Activated naive CD4-positive, alpha-beta T cell treated with anti-CD3 and anti-CD28 coated beads for 36 hours (primary cell): ENCODE measurements around the gene CDPF1. TPM values are rescaled to one million over a fixed set of nuclear protein-coding genes. Genes with fewer than 3 reads are reported as not detected.

Experiments used
- CTCF ChIA-PET: fragments of 350-600 bp; sonication (Branson Sonifier 250); formaldehyde crosslinking; loops from one replicate; lab custom pipeline; 2021; ENCODE audit warnings: antibody characterized with exemption; lab: Charles Lee
- DNase-seq: peaks from one replicate; pipeline ENCODE4 v3.0.0-alpha.2; 2020
- H3K27ac Mint-ChIP-seq: one replicate; pipeline ENCODE4 v1.8.0; 2021; ENCODE audit warnings: mild to moderate bottlenecking, mixed read lengths
- H3K27me3 Mint-ChIP-seq: one replicate; pipeline ENCODE4 v1.8.0; 2021; ENCODE audit warnings: low read depth, mixed read lengths
- H3K36me3 Mint-ChIP-seq: one replicate; pipeline ENCODE4 v1.8.0; 2021; ENCODE audit warnings: low read depth, mixed read lengths
- H3K4me1 Mint-ChIP-seq: one replicate; pipeline ENCODE4 v1.8.0; 2021; ENCODE audit warnings: low read depth, mixed read lengths
- H3K4me3 Mint-ChIP-seq: one replicate; pipeline ENCODE4 v1.8.0; 2021; ENCODE audit warnings: mild to moderate bottlenecking, moderate library complexity, mixed read lengths
- H3K9me3 Mint-ChIP-seq: one replicate; pipeline ENCODE4 v1.8.0; 2021; ENCODE audit warnings: mixed read lengths
- intact Hi-C: fragments of 100-400 bp; cut with micrococcal nuclease; formaldehyde crosslinking; loops from one replicate; pipeline ENCODE4 v1.15.1; 2023
- total RNA-seq, 2 experiments: library from RNA; stranded (reverse); gene quantifications; one replicate each; pipeline ENCODE4 v1.2.3, GENCODE V29; 2021

CDPF1 gene
- total RNA-seq, 2 experiments from 2014 or later, result 6.9 to 8.0 TPM

- DNase-seq, result no peak
- Mint-ChIP-seq H3K4me1 (peaks cover 5% of the 10 kb centered on the region), H3K27me3 (no peaks in the 10 kb centered on the region), H3K27ac (no peak overlapping the region), H3K9me3 (peaks cover 1% of the 10 kb centered on the region), H3K4me3 (no peak overlapping the region), H3K36me3 (no peaks in the 10 kb centered on the region)
- intact Hi-C loops, result no loop called here
- CTCF ChIA-PET, result no interaction called here
Measured at GRCh38 chr22:46290121-46290842, 40.2 kb upstream of the CDPF1 start.

- H3K4me3 Mint-ChIP-seq, result no peak overlapping the region
- H3K9me3 Mint-ChIP-seq, result peaks cover 1% of the 10 kb centered on the region
- H3K36me3 Mint-ChIP-seq, result no peaks in the 10 kb centered on the region
- CTCF ChIA-PET, result no interaction called here
- H3K27ac Mint-ChIP-seq, result no peak overlapping the region
- H3K4me1 Mint-ChIP-seq, result peaks cover 2% of the 10 kb centered on the region
- intact Hi-C loops, result no loop called here
- H3K27me3 Mint-ChIP-seq, result no peaks in the 10 kb centered on the region
- DNase-seq, result no peak
Measured at GRCh38 chr22:46289244-46289891, 39.3 kb upstream of the CDPF1 start.

DNA sequence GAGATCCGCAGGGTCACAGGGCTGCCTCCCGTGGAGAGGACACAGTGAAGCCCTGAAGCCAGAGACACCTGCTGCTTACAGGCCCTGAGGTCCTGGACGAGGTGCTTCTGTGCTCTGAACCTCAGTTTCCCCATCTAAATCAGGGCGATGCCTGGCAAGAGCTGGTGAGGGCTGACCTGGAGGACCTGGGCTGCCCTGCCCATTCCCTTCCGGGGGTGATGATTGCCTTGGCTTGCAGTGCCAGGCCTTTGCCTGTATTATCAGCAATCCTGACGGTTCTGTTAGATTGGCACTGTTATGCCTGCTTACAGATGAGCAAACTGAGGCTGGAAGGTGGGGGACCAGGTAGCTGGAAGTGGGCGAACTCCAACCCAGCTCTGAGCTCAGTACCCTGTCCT, 38.8 kb upstream of the CDPF1 start:
- DNase-seq, result no peak
- Mint-ChIP-seq H3K27me3 (no peaks in the 10 kb centered on the region), H3K4me3 (no peak overlapping the region), H3K4me1 (peaks cover 2% of the 10 kb centered on the region), H3K36me3 (no peaks in the 10 kb centered on the region), H3K9me3 (peaks cover 1% of the 10 kb centered on the region), H3K27ac (no peak overlapping the region)
- intact Hi-C loops, result no loop called here
- CTCF ChIA-PET, result interaction anchor here (1.1 kb wide), 1 partner anchor 166 kb away, joined by 4 read pairs; no protein-coding TSS in a partner anchor

DNA sequence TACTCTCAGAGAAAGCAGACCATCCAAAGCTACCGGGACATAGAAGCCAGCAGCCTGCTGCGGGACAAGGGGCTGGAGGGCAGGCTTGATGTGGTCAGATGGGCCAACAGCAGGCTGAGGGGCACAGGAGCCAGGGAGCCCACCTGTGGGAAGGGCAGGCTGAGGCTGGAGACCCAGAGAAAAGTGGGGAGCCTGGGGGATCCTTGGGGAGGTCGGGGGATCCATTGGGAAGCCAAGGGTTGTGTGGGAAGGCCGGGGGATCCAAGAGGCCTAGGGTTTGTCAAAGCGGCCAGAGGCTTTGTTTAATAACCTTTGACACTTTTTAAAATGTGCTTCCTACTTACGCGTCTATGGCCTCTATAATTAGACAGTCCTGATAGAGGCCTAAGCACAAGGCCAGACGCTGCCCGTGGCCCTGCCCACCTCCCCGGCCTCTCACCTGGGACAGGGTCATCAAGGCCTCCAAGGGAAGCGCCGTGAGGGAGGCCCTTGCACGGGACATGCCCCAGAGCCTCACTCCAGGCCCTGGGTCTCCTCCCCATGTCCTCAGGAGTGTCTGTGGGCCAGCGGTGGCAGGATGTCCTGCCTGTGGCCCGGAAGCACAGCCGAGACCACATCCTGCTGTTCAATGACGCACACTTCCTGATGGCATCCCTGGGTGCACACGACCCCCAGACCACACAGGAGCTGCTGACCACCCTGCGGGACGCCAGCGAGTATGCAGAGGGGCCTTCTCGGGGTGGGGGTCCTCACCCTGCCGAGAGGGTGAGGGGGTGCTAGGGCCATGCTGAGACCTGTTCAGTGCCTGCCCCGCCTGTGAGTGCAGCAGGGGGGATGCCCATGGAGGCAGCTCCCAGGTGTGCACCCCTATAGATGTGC, 38.0 kb upstream of the CDPF1 start:
- DNase-seq, result no peak
- Mint-ChIP-seq H3K9me3 (peaks cover 1% of the 10 kb centered on the region), H3K36me3 (no peaks in the 10 kb centered on the region), H3K27me3 (no peaks in the 10 kb centered on the region), H3K4me1 (no peaks in the 10 kb centered on the region), H3K27ac (no peak overlapping the region), H3K4me3 (no peak overlapping the region)
- CTCF ChIA-PET, result interaction anchor here (1.1 kb wide), 1 partner anchor 166 kb away, joined by 4 read pairs; no protein-coding TSS in a partner anchor
- intact Hi-C loops, result no loop called here

- DNase-seq, result no peak
- Mint-ChIP-seq H3K4me1 (no peaks in the 10 kb centered on the region), H3K9me3 (peaks cover under 1% of the 10 kb centered on the region), H3K36me3 (no peaks in the 10 kb centered on the region), H3K27ac (no peak overlapping the region), H3K27me3 (no peaks in the 10 kb centered on the region), H3K4me3 (no peak overlapping the region)
- CTCF ChIA-PET, result interaction anchor here (1.1 kb wide), 1 partner anchor 165 kb away, joined by 4 read pairs; no protein-coding TSS in a partner anchor
- intact Hi-C loops, result no loop called here
Measured at GRCh38 chr22:46286941-46287872, 37.1 kb upstream of the CDPF1 start.

DNA sequence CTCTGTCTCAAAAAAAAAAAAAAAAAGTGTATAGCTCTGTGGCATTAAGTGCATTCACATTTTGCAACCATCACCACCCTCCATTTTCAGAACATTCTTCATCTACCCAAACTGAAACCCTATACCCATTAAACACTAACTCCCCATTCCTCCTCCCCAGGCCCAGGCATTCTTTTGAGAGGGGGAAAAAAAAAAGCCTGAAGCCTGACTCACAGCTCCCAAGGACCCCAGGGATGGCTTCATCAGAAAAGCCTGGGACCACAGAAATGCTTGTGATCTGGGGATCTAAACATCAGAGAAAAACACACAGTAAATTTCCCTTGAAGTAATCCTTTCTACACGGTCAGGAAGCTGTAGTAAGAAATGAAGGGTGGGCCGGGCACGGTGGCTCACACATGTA, 35.9 kb upstream of the CDPF1 start:
- Mint-ChIP-seq H3K9me3 (no peaks in the 10 kb centered on the region), H3K27ac (no peak overlapping the region), H3K36me3 (no peaks in the 10 kb centered on the region)

DNA sequence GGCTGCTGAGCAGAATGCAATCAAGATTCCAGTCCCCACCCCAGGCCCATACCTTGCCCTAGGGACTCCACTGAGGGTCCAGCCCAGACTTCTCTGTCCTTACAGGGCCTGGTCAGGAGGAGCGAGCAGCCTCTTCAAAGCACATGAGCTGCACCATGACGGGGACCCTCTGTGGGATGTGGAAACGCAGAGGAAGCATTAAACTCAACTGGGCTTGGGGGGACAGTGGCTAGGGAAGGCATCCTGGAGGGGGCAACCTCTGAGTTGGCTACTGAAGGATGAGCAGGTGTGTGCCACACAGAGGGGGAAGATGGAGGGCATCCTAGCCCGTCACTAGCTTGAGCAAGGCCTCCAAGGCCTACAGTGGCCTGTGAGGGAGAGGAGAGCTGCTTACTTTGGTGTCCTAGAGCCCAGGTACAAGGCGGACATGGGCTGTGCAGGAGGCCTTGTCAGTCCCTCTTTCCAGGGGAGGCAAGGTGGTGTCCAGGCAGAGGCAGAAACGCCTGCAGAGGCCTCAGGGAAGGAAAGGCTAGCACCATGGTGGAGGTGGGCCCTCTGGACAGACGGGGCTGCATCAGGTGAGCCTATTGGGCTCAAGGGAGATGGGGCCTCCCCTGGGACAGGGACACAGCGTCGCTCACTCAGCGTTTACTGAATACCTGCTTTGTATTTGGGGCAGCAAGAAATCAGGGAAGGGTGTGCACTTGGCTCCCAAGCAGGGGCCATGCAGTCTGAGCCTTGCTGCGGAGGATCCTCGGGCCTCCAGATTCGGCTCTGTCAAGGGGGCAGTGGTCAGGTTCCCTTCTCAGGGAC, 32.0 kb upstream of the CDPF1 start:
- H3K27ac Mint-ChIP-seq, result no peak overlapping the region
- no peaks in the 10 kb centered on the region for H3K4me1 Mint-ChIP-seq
- no peaks in the 10 kb centered on the region for H3K9me3 Mint-ChIP-seq
- H3K36me3 Mint-ChIP-seq, result no peaks in the 10 kb centered on the region
- no peaks in the 10 kb centered on the region for H3K27me3 Mint-ChIP-seq
- intact Hi-C loops, result no loop called here
- DNase-seq, result no peak
- CTCF ChIA-PET, result no interaction called here
- no peak overlapping the region for H3K4me3 Mint-ChIP-seq

More for the DNA sequence above, 35.9 kb upstream of the CDPF1 start:
- CTCF ChIA-PET, result no interaction called here
- no peaks in the 10 kb centered on the region for H3K27me3 Mint-ChIP-seq
- DNase-seq, result no peak
- H3K4me3 Mint-ChIP-seq, result no peak overlapping the region
- no peaks in the 10 kb centered on the region for H3K4me1 Mint-ChIP-seq
- intact Hi-C loops, result no loop called here

DNA sequence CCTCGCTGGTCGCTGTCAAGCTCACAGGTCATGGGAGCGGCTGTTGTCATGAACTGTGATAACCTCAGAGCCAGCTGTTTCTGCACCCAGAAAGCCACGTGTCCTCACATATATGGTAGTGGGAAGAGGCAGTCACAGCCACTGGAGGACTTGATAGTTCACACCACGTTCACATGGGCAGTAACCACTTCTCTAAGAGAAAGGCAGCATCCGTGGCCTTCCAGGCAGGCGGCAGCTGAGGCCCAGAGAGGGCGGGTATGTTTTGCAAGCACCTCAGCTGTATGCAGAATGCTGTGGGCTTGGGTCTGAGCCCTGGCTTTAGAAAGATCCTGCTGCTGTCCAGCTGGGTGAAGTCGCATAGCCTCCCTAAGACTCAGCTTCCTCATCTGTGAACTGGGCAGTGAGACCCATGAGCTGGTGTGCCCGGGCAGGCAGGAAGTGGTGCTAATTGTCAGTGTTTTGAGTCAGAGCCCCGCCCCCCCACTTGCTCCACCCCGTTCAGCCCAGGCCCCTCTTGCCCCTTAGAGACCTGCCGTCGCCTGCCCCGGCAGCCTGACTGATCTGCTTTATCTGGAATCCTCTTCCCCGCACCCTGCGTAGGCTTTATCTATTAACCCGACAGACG, 31.0 kb upstream of the CDPF1 start:
- no peak overlapping the region for H3K27ac Mint-ChIP-seq
- CTCF ChIA-PET, result no interaction called here
- no peaks in the 10 kb centered on the region for H3K9me3 Mint-ChIP-seq
- no peaks in the 10 kb centered on the region for H3K27me3 Mint-ChIP-seq
- no peak for DNase-seq
- H3K4me1 Mint-ChIP-seq, result no peaks in the 10 kb centered on the region
- intact Hi-C loops, result no loop called here
- H3K36me3 Mint-ChIP-seq, result no peaks in the 10 kb centered on the region
- no peak overlapping the region for H3K4me3 Mint-ChIP-seq

- Mint-ChIP-seq H3K36me3 (peaks cover 3% of the 10 kb centered on the region), H3K4me3 (no peak overlapping the region), H3K9me3 (no peaks in the 10 kb centered on the region), H3K27ac (no peak overlapping the region), H3K27me3 (no peaks in the 10 kb centered on the region), H3K4me1 (no peaks in the 10 kb centered on the region)
- CTCF ChIA-PET, result no interaction called here
- DNase-seq, result no peak
- intact Hi-C loops, result no loop called here
Measured at GRCh38 chr22:46280063-46280817, 30.1 kb upstream of the CDPF1 start.
